Lower lobe of right lung (tissue), 2 donors: Measurements from ENCODE around the gene SCFD1. TPM values are rescaled to one million over a fixed set of nuclear protein-coding genes. Genes with fewer than 3 reads are reported as not detected.
"Not testable (repeated sequence)": the region's sequence is repeated elsewhere in the genome, so short reads cannot be mapped to it uniquely, and the experiment has no call there.

Experiments
- ATAC-seq, 2 donors: fragments of 200-7000 bp; cut with Tn5 transposase; one replicate each; pipeline ENCODE4 v1.9.1; 2020 to 2022; ENCODE audit warnings: mild to moderate bottlenecking in 2 of 2, moderate library complexity in 2 of 2
- DNase-seq: peaks from one replicate; pipeline ENCODE4 v3.0.0-alpha.2; 2020
- H3K27ac ChIP-seq: fragments of 200-600 bp; one replicate; pipeline ENCODE4 v1.8.0; 2022
- H3K27me3 ChIP-seq: fragments of 200-600 bp; one replicate; pipeline ENCODE4 v1.8.0; 2022; ENCODE audit warnings: low read depth
- H3K36me3 ChIP-seq: fragments of 200-600 bp; one replicate; pipeline ENCODE4 v1.8.0; 2022; ENCODE audit warnings: mild to moderate bottlenecking
- H3K4me1 ChIP-seq: fragments of 200-600 bp; one replicate; pipeline ENCODE4 v1.8.0; 2022
- H3K4me3 ChIP-seq: fragments of 200-600 bp; one replicate; pipeline ENCODE4 v1.8.0; 2022; ENCODE audit warnings: mild to moderate bottlenecking
- H3K9me3 ChIP-seq: fragments of 200-600 bp; one replicate; pipeline ENCODE4 v1.8.0; 2022
- CTCF ChIP-seq: fragments of 200-600 bp; IDR thresholded peaks from one replicate; pipeline ENCODE4 v1.8.0; 2022; ENCODE audit warnings: antibody characterized with exemption, mild to moderate bottlenecking
- intact Hi-C: fragments of 100-400 bp; cut with DNase I; formaldehyde crosslinking; loops from one replicate; pipeline ENCODE4 v1.11.0; 2022
- total RNA-seq: library from RNA; stranded (reverse); fragmentation: NEBNext Ultra II Directional; extraction: Animal tissue kit (Norgen Biotek cat#: 25700); gene quantifications from one replicate; pipeline ENCODE4 v1.2.1, GENCODE V29; 2021
- donor health status: DM: no; HTN: yes; CAD: no; lungs with severe emphysema.

SCFD1 gene
- total RNA-seq, 1 donor from 2014 or later: 73.8 TPM

- H3K27ac ChIP-seq: no peak overlapping the region
- H3K9me3 ChIP-seq: no peaks in the 10 kb centered on the region
- H3K4me3 ChIP-seq: no peak overlapping the region
- no peak for DNase-seq
- no peak for TF ChIP-seq CTCF
- peaks cover 30% of the 10 kb centered on the region for H3K4me1 ChIP-seq
- H3K27me3 ChIP-seq: no peaks in the 10 kb centered on the region
- intact Hi-C loops: no loop called here
- peaks cover 9% of the 10 kb centered on the region for H3K36me3 ChIP-seq
- no peak for ATAC-seq
Observed at GRCh38 chr14:30620178-30620577, 1.9 kb upstream of the SCFD1 start.

- Histone ChIP-seq H3K4me1 (peaks cover 43% of the 10 kb centered on the region), H3K27me3 (no peaks in the 10 kb centered on the region), H3K9me3 (no peaks in the 10 kb centered on the region), H3K27ac (peak overlapping the region; percentile 92), H3K4me3 (peak overlapping the region; percentile 89), H3K36me3 (peaks cover 5% of the 10 kb centered on the region)
- intact Hi-C loops: no loop called here
- peak; percentile 47 for DNase-seq
- no peak for TF ChIP-seq CTCF
- ATAC-seq: peak; percentile 64 to 66
Observed at GRCh38 chr14:30621354-30621939, 672 bp upstream of the SCFD1 start.

GRCh38 chr14:30623412-30624131, 1.5 kb downstream of the SCFD1 start:
- no peaks in the 10 kb centered on the region for H3K27me3 ChIP-seq
- H3K36me3 ChIP-seq: no peaks in the 10 kb centered on the region
- no peaks in the 10 kb centered on the region for H3K9me3 ChIP-seq
- ATAC-seq: no peak
- intact Hi-C loops: no loop called here
- H3K4me3 ChIP-seq: peak overlapping the region; percentile 89
- peaks cover 44% of the 10 kb centered on the region for H3K4me1 ChIP-seq
- no peak for DNase-seq
- TF ChIP-seq CTCF: no peak
- H3K27ac ChIP-seq: no peak overlapping the region

- ATAC-seq (no peak), DNase-seq (no peak)
- Histone ChIP-seq H3K4me1 (peaks cover 44% of the 10 kb centered on the region), H3K27ac (no peak overlapping the region), H3K9me3 (no peaks in the 10 kb centered on the region), H3K27me3 (no peaks in the 10 kb centered on the region), H3K36me3 (no peaks in the 10 kb centered on the region), H3K4me3 (peak overlapping the region; percentile 89)
- intact Hi-C loops: no loop called here
- TF ChIP-seq CTCF: no peak
Observed at GRCh38 chr14:30624132-30624423, 2.0 kb downstream of the SCFD1 start.

GRCh38 chr14:30625533-30625932, 3.4 kb downstream of the SCFD1 start:
- no peak for TF ChIP-seq CTCF
- ATAC-seq (no peak), DNase-seq (no peak)
- Histone ChIP-seq H3K9me3 (no peaks in the 10 kb centered on the region), H3K27me3 (no peaks in the 10 kb centered on the region), H3K4me1 (peaks cover 44% of the 10 kb centered on the region), H3K36me3 (peaks cover 3% of the 10 kb centered on the region), H3K27ac (no peak overlapping the region), H3K4me3 (no peak overlapping the region)
- intact Hi-C loops: no loop called here

GRCh38 chr14:30629432-30629831, 7.3 kb downstream of the SCFD1 start:
- H3K4me1 ChIP-seq: peaks cover 21% of the 10 kb centered on the region
- DNase-seq, H3K27me3 ChIP-seq, H3K9me3 ChIP-seq, H3K27ac ChIP-seq, H3K4me3 ChIP-seq, intact Hi-C loops: not testable (repeated sequence)
- H3K36me3 ChIP-seq: peaks cover 33% of the 10 kb centered on the region
- peak in 1 of 2 donors; percentile 18 for ATAC-seq
